Mesendoderm (in vitro differentiated cells): ENCODE data around the gene SLC22A5.
A peak's percentile ranks its signal among the peaks of the same experiment; 100 is the strongest.
"Not testable (repeated sequence)": the region's sequence is repeated elsewhere in the genome, so short reads cannot be mapped to it uniquely, and the experiment has no call there.

Experiments used
- DNase-seq: peaks from one replicate; pipeline ENCODE4 v3.0.0; 2013
- H2AK5ac ChIP-seq: 2 replicates; pipeline ENCODE4 v1.6.1; 2013; ENCODE audit warnings: low read length, inconsistent platforms
- H2BK120ac ChIP-seq: 2 replicates; pipeline ENCODE4 v1.6.1; 2013; ENCODE audit warnings: low read depth, mild to moderate bottlenecking, low read length, moderate library complexity, mixed read lengths
- H2BK15ac ChIP-seq: replicated peaks from 2 replicates; pipeline ENCODE4 v1.6.1; 2013; ENCODE audit warnings: low read depth, mild to moderate bottlenecking, moderate library complexity
- H2BK5ac ChIP-seq: 2 replicates; pipeline ENCODE4 v1.6.1; 2013; ENCODE audit warnings: low read length, inconsistent platforms
- H3K18ac ChIP-seq: 2 replicates; pipeline ENCODE4 v1.6.1; 2013; ENCODE audit warnings: mild to moderate bottlenecking, low read length, mixed read lengths
- H3K23ac ChIP-seq: one replicate; pipeline ENCODE4 v1.6.1; 2013; ENCODE audit warnings: low read length
- H3K27ac ChIP-seq: 2 replicates; pipeline ENCODE4 v1.5.1; 2013; ENCODE audit warnings: low read depth, mild to moderate bottlenecking, inconsistent platforms, low read length, moderate library complexity
- H3K27me3 ChIP-seq: 2 replicates; pipeline ENCODE4 v1.6.1; 2013; ENCODE audit warnings: low read length, control low read depth, mild to moderate bottlenecking, inconsistent platforms; ENCODE audit not compliant: insufficient read depth, poor library complexity
- H3K36me3 ChIP-seq: 2 replicates; pipeline ENCODE4 v1.6.1; 2013; ENCODE audit warnings: low read length, inconsistent platforms; ENCODE audit not compliant: control insufficient read depth, insufficient read depth
- H3K4ac ChIP-seq: one replicate; pipeline ENCODE4 v1.6.1; 2013; ENCODE audit warnings: low read depth, mild to moderate bottlenecking, low read length, moderate library complexity
- H3K4me1 ChIP-seq: 2 replicates; pipeline ENCODE4 v1.6.1; 2013; ENCODE audit warnings: low read depth, low read length, inconsistent platforms; ENCODE audit not compliant: control insufficient read depth
- H3K4me2 ChIP-seq: 2 replicates; pipeline ENCODE4 v1.6.1; 2013; ENCODE audit warnings: low read length
- H3K4me3 ChIP-seq: 2 replicates; pipeline ENCODE4 v1.5.1; 2013; ENCODE audit warnings: mild to moderate bottlenecking, low read length
- H3K56ac ChIP-seq: one replicate; pipeline ENCODE4 v1.6.1; 2013; ENCODE audit warnings: low read length
- H3K79me1 ChIP-seq: 2 replicates; pipeline ENCODE4 v1.6.1; 2013; ENCODE audit warnings: low read length, inconsistent platforms
- H3K79me2 ChIP-seq: 2 replicates; pipeline ENCODE4 v1.6.1; 2013; ENCODE audit warnings: mild to moderate bottlenecking, low read length; ENCODE audit not compliant: control insufficient read depth, insufficient read depth
- H3K9ac ChIP-seq: 2 replicates; pipeline ENCODE4 v1.6.1; 2013; ENCODE audit warnings: low read length, inconsistent platforms
- H4K5ac ChIP-seq: one replicate; pipeline ENCODE4 v1.6.1; 2013; ENCODE audit warnings: low read length
- H4K8ac ChIP-seq: one replicate; pipeline ENCODE4 v1.6.1; 2013; ENCODE audit warnings: low read depth, mild to moderate bottlenecking, control low read depth, low read length, moderate library complexity
- WGBS: extraction: QIAGEN DNeasy Blood & Tissue Kit; methylation state at CpG from one replicate; pipeline ENCODE4 v1.1.7; 2013; ENCODE audit warnings: low lambda C conversion rate, missing lambda C conversion rate; ENCODE audit not compliant: insufficient coverage; ENCODE audit errors: extremely low coverage; 5-methylcytosine and 5-hydroxymethylcytosine counted together

Gene SLC22A5

DNA sequence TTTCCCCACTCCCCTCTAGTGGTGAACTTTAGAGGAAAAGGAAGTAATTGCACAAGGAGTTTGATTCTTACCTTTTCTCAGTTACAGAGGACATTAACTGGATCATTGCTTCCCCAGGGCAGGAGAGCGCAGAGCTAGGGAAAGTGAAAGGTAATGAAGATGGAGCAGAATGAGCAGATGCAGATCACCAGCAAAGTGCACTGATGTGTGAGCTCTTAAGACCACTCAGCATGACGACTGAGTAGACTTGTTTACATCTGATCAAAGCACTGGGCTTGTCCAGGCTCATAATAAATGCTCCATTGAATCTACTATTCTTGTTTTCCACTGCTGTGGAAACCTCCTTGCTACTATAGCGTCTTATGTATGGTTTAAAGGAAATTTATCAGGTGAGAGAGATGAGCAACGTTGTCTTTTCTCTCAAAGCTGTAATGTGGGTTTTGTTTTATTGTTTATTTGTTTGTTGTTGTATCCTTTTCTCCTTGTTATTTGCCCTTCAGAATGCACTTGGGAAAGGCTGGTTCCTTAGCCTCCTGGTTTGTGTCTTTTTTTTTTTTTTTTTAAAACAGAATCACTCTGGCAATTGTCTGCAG, 25.3 kb downstream of the SLC22A5 start:
- no peak overlapping the region for H2BK5ac ChIP-seq
- H3K36me3 ChIP-seq = no peaks in the 10 kb centered on the region
- no peaks in the 10 kb centered on the region for H3K79me1 ChIP-seq
- H3K4me3 ChIP-seq = no peak overlapping the region
- H4K5ac ChIP-seq = no peak overlapping the region
- H3K27me3 ChIP-seq = no peaks in the 10 kb centered on the region
- no peak overlapping the region for H3K4ac ChIP-seq
- no peak overlapping the region for H3K4me2 ChIP-seq
- H3K23ac ChIP-seq = no peak overlapping the region
- no peak overlapping the region for H3K27ac ChIP-seq
- H3K18ac ChIP-seq = no peak overlapping the region
- no peak overlapping the region for H4K8ac ChIP-seq
- no peak overlapping the region for H2AK5ac ChIP-seq
- no peaks in the 10 kb centered on the region for H3K4me1 ChIP-seq
- no peak overlapping the region for H3K9ac ChIP-seq
- no peaks in the 10 kb centered on the region for H3K79me2 ChIP-seq
- DNase-seq = no peak
- H2BK120ac ChIP-seq = no peak overlapping the region
- no CpG with 5 or more reads among the region's 4 CpGs for WGBS
- H3K56ac ChIP-seq = no peak overlapping the region
- no peak overlapping the region for H2BK15ac ChIP-seq

GRCh38 chr5:132396589-132397031, 27.1 kb downstream of the SLC22A5 start:
- Histone ChIP-seq H2BK15ac (no peak overlapping the region), H3K27me3 (no peaks in the 10 kb centered on the region), H3K4me3 (no peak overlapping the region), H2BK120ac (no peak overlapping the region), H3K79me2 (no peaks in the 10 kb centered on the region), H3K4me2 (no peak overlapping the region), H3K4ac (no peak overlapping the region), H2BK5ac (no peak overlapping the region), H2AK5ac (no peak overlapping the region), H3K9ac (no peak overlapping the region), H3K4me1 (no peaks in the 10 kb centered on the region), H3K36me3 (no peaks in the 10 kb centered on the region), H3K27ac (no peak overlapping the region), H3K23ac (no peak overlapping the region), H3K18ac (no peak overlapping the region), H3K56ac (no peak overlapping the region), H3K79me1 (no peaks in the 10 kb centered on the region), H4K8ac (no peak overlapping the region), H4K5ac (no peak overlapping the region)
- WGBS = no CpG with 5 or more reads among the region's 1 CpG
- DNase-seq = peak; percentile 19

GRCh38 chr5:132397224-132397623, 27.7 kb downstream of the SLC22A5 start:
- H3K56ac ChIP-seq = no peak overlapping the region
- no peak overlapping the region for H2BK120ac ChIP-seq
- H3K4me1 ChIP-seq = no peaks in the 10 kb centered on the region
- no peaks in the 10 kb centered on the region for H3K36me3 ChIP-seq
- H4K8ac ChIP-seq = no peak overlapping the region
- H3K79me2 ChIP-seq = no peaks in the 10 kb centered on the region
- no peak overlapping the region for H3K23ac ChIP-seq
- H2BK5ac ChIP-seq = no peak overlapping the region
- DNase-seq = no peak
- H2AK5ac ChIP-seq = no peak overlapping the region
- no peak overlapping the region for H3K27ac ChIP-seq
- WGBS = no CpG with 5 or more reads among the region's 2 CpGs
- no peaks in the 10 kb centered on the region for H3K79me1 ChIP-seq
- no peak overlapping the region for H3K4ac ChIP-seq
- no peak overlapping the region for H3K4me2 ChIP-seq
- no peak overlapping the region for H3K18ac ChIP-seq
- no peak overlapping the region for H3K4me3 ChIP-seq
- no peaks in the 10 kb centered on the region for H3K27me3 ChIP-seq
- H2BK15ac ChIP-seq = no peak overlapping the region
- no peak overlapping the region for H3K9ac ChIP-seq
- no peak overlapping the region for H4K5ac ChIP-seq

GRCh38 chr5:132397936-132398675, 28.6 kb downstream of the SLC22A5 start:
- not testable (repeated sequence) for H3K27me3 ChIP-seq, H4K8ac ChIP-seq, H2BK5ac ChIP-seq, H3K18ac ChIP-seq, H2AK5ac ChIP-seq, H3K4me1 ChIP-seq, H3K27ac ChIP-seq, H3K56ac ChIP-seq, H3K4ac ChIP-seq, H3K36me3 ChIP-seq, H3K79me1 ChIP-seq, H2BK120ac ChIP-seq, DNase-seq, H2BK15ac ChIP-seq, H3K9ac ChIP-seq, H3K79me2 ChIP-seq, H3K4me3 ChIP-seq, H4K5ac ChIP-seq, H3K23ac ChIP-seq, H3K4me2 ChIP-seq
- no CpG with 5 or more reads among the region's 12 CpGs for WGBS

- not testable (repeated sequence) for H2BK120ac ChIP-seq, H3K18ac ChIP-seq, H2BK5ac ChIP-seq, H2AK5ac ChIP-seq, H4K8ac ChIP-seq, H3K56ac ChIP-seq, DNase-seq, H3K36me3 ChIP-seq, H2BK15ac ChIP-seq, H3K9ac ChIP-seq, H3K27ac ChIP-seq, H3K4me3 ChIP-seq, H3K79me2 ChIP-seq, H3K27me3 ChIP-seq, H3K4me1 ChIP-seq, H3K23ac ChIP-seq, H3K4me2 ChIP-seq, H3K4ac ChIP-seq, H4K5ac ChIP-seq, H3K79me1 ChIP-seq
- no CpG with 5 or more reads among the region's 2 CpGs for WGBS
Observed at GRCh38 chr5:132404041-132404440, 34.5 kb downstream of the SLC22A5 start.
